ENCODE measurements around the gene CCDC33.

The CCDC33 gene

GRCh38 chr15:74291101-74292071 lies 55.3 kb downstream of the CCDC33 start:
- DNase-seq, result no peak

DNA sequence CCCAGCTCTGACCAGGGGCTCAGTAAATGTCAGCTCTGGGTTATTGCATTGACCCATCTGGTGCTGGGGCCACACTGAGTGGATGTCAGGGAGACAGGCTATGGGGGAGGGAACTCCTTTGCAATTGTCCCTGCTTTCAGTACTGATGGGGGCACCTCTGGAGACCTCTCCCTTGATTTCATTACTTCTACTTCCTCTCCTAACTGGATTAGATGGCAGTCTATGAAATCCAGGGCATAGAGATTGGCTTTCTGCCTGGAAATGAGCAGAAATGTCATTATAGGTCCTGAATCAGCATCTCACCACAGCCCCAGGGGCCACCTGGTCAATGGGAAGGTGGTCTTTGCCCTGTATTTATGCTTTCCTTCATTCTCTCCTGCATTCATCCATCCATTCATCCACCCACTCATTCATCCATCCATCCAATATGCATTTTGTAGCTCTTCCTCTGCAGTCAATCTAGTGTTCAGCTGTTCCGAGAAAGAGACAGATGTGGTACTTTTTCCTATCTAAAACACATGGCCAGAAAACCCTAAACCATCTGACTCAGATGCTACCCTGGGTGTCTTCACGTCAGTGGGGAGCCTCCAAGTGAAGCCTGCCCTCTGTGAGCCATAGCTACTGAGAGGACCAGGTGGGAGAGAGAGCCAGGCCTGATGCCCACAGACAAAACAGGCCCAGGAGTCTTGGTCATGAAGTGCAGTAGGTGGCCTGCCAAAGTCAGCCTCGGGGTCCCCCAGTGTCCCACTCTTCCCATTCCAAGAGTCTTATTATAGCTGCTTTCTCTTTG lies 57.1 kb downstream of the CCDC33 start:
- DNase-seq, result no peak

GRCh38 chr15:74294010-74294409 lies 57.9 kb downstream of the CCDC33 start:
- no peak for DNase-seq

GRCh38 chr15:74295800-74296199 lies 59.7 kb downstream of the CCDC33 start:
- DNase-seq, result no peak

- DNase-seq, result no peak
These were observed 61.8 kb downstream of the CCDC33 start for GRCh38 chr15:74297887-74298286.

- no peak for DNase-seq
These were observed 64.1 kb downstream of the CCDC33 start for GRCh38 chr15:74300057-74300795.

DNA sequence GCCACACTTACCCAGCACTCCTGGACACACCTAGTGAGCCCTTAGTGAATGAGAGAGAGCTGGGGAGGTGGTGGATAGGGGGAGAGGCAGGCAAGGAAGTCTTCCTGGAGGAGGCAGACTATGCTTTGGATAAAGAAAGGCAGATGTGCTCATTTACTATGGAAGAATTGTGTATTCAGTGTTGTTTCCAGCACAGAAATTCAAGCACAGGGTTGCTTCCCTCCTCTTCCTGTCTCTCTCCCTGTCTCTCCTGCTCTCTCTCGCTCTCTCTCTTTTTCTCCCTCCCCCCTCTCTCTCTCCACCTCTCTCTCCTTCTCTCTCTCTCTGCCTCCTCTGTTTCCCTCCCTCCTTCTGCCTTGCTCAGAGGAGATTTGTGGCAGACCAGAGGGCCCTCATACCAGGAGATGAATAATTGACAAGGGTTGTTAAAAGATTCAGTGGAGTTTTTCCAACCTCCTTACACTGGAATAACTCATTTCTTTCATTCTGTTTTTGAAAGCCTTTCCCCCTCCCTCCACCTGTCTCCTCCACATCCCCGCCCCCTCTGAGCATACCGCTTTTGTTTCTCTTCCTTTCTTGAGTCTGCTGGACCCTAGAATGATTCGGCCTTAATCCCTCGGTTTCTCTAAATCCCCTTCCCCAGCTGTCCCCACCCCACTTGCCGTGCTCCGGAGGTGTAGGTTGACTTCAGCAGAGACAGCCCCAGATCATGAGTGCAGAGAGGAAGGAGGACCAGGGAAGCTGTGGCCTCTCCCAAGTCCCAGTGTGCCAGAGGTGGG lies 65.6 kb downstream of the CCDC33 start:
- DNase-seq, result no peak

DNA sequence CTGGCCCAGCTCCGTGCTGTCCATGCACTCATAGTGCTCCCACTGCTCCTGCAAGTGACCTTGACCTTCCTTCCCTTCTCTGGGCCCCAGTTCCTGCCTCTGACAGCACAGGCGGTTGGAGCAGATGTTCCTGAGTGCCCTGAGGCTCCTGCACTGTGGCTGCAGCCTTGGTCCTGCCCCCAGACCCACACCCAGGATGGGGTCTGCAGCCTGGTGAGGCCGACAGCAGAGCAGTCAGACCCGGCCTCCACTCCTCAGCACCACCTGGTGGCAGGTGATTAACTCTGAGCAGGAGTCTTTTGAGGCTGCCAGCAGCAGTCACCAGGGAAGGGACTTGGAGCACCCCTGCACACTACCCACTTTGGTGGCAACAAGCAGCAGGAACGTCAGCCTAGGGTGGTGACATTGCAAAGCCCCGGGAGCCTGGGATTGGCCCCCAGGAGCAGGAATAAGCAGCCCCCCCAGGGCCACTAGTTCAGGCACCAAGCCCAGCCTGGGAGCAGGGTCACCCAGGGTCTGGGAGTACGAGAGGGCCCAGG lies 66.8 kb downstream of the CCDC33 start:
- DNase-seq, result no peak

DNA sequence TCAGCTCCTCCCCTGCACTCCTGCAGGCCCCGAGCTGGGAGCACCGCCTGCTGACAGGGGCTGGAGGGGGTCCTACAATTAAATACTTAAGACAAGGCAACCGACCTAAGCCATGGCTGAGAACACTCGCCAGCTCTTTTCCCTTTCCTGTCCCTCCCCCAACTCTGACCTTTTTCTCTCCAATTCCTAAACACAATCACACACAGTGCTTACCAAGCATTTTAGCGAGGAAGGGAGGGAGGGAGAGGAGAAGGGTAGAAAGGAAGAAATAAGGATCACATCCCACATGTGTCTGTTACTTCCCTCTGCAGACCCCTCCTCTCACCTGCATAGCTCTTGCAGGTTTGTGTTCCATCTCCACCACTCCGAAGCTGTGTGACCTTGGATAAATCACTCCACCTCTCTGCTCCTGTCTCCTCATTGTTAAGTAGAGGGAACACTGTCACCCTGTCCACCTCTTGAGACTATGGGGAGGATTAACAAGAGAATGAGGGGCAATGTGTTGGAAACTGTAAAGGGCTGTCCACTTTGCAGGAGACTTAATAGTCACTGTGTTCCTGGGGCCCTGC lies 67.7 kb downstream of the CCDC33 start:
- DNase-seq, result no peak

DNA sequence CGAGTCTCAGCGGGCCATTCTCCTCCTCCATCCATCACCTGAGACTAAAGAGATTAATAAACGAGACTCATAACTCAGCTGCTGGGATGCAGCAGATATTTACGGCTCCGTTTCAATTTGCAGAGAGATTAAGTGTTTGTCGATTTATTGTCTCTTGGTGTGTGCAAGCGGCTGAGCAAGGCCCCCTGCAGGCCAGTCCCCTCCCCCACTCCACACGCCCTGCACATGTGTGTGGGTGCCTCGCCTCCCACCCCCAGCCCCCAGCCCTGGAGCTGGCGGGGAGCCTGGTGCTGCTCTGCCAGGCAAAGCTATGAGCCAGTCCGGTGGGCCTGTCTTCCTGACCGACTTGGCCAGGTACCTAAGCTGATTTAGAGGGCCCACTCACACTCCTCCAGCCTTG lies 68.3 kb downstream of the CCDC33 start:
- DNase-seq, result no peak

DNA sequence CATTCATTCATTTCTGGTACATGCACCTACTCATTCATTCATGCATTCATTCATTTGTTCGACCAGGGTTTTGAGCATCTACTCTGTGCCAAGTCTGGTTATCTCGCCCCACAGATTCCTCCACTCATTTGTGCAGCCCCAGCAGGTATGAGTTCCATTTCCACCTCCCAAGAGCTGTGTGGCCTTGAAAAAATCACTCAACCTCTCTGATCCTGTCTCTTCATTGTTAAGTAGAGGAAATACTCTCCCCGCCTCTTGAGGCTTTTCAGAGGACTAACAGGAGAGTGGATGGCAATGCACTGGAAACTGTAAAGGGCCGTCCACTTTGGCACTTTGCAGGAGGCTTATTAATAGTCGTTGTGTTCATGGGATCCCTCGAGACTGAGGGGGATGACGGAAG lies 69.6 kb downstream of the CCDC33 start:
- no peak for DNase-seq

GRCh38 chr15:74306781-74307217 lies 70.7 kb downstream of the CCDC33 start:
- no peak for DNase-seq

GRCh38 chr15:74307827-74308811 lies 72.0 kb downstream of the CCDC33 start:
- DNase-seq, result peak in 1 of 2 experiments; percentile 2

DNA sequence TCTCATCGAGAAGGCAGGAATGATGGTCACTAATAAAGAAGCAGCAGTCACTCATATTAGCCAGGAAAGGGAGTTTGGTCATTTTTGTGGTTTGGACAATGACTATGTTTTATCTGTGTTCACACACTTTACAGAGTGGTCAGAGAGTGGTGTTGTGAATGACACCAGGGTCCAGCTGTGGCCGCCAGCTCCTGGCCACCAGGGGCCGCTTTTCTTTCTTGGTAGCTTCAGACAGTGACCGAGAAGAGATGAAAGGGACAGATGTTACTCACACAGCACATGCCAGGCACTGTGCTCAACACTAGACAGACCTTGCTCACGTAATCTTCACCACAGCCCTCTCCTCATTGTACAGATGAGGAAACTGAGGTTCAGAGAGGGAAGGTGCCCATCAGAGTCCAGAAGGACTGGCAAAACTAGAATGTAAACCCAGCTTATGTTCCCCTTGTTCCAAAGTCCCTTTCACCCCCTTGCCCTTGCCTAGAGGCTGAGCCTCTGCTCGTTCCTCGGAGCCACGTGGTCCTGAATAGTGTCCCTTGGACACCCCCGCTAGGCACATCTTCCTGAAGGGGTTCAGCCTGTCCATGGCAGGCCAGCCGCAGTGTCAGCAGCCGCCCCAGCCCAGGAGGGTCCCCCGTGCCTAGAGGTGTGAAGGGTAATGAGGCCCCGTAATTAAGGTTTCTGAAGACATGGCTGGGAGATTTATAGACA lies 75.8 kb downstream of the CCDC33 start:
- no peak for DNase-seq

DNA sequence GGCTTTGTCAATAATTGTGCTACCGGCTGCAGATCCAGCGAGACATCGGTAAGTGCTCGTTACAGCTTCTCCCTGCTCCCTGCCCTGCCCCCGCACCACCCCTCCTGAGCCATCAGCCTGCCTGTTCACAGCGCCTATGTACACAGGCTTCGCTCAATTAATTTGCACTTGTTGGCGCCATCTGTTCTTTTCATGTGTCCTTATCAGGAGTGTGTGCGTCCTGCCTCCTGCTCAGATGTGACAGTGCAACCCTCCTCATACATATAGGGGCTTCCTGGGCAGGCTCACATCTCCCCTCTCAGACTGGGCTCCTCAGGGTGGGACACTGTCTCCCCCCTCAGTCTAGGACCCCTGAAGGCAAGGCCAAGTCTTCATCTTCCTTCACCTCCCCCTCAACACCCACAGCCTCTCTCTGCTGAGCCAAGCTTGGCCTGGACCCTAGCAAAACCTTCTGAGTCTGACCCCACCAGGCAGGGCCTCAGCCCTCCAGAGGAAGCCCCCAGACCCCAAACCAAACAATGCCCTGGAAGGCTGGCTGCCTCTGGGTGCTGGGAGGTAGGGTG lies 76.4 kb downstream of the CCDC33 start:
- peak in 1 of 2 experiments; percentile 5 for DNase-seq

GRCh38 chr15:74313889-74314288 lies 77.8 kb downstream of the CCDC33 start:
- no peak for DNase-seq

- no peak for DNase-seq
These were observed 78.8 kb downstream of the CCDC33 start for GRCh38 chr15:74314795-74315438.

DNA sequence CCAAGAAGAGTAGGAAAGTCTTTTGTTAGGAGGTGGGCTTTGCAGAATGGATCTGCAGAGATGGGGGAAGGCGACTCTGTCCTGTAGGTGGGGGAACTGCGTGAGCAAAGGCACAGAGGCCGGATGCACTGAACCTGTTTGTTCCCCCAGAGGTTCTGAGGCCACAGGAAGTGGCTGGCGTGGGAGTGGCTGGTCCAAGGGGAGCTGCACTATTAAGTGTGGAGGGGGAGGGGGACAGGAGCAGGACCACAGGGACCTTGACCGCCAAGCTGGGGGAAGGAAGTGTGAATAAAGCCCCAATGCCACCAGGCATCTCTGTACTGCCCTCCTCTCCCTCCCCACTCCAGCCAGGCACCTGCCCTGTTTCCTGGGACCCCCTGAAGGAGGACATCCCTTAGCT lies 79.5 kb downstream of the CCDC33 start:
- no peak for DNase-seq

DNA sequence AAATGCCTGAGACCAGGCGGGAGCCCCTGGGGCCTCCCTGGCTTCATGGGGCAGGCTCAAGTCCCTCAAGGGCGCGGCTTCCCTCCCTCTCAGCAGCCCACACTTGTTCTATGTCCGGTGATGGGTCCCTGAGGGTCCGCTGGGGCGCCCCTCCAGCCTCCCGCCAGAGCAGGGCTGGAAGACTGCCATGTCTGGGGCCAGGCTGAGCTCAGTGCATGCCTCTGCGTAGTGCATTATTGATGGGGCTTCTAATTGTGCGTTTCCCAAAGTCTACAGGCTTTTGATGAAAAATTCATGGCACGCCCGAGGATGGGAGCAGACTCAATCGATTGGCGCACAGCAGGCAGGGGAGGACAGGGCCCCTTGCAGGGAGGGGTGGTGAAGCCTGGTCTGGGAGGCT lies 80.0 kb downstream of the CCDC33 start:
- no peak for DNase-seq

Data from cerebellar nuclear complex (tissue), 1 donor.